Liver (tissue), 9 donors: ENCODE data around the gene RAMP3. TPM values are rescaled to one million over a fixed set of nuclear protein-coding genes. Genes with fewer than 3 reads are reported as not detected.
"Not testable (repeated sequence)": the region's sequence is repeated elsewhere in the genome, so short reads cannot be mapped to it uniquely, and the experiment has no call there.

ENCODE experiments used
- DNase-seq: peaks from one replicate; pipeline ENCODE4 v3.0.0-alpha.2; 2017; ENCODE audit warnings: low spot score
- H3K27ac ChIP-seq, 2 donors: one replicate each; pipeline ENCODE4 v1.7.0; 2013; ENCODE audit warnings: inconsistent platforms in 2 of 2, low read length in 2 of 2, control low read depth in 1 of 2, low read depth in 1 of 2, mild to moderate bottlenecking in 1 of 2
- H3K27me3 ChIP-seq, 4 donors: one replicate each; pipeline versions ENCODE4 v1.6.1 to v1.7.0; 2013; ENCODE audit warnings: low read length in 3 of 4, inconsistent platforms in 1 of 4, mild to moderate bottlenecking in 1 of 4, moderate library complexity in 1 of 4; ENCODE audit not compliant: control insufficient read depth in 4 of 4, insufficient read depth in 4 of 4
- H3K36me3 ChIP-seq, 4 donors: one replicate each; pipeline versions ENCODE4 v1.6.1 to v1.7.0; 2013; ENCODE audit warnings: low read length in 3 of 4, mild to moderate bottlenecking in 3 of 4, low read depth in 1 of 4, moderate library complexity in 1 of 4; ENCODE audit not compliant: control insufficient read depth in 4 of 4, insufficient read depth in 3 of 4
- H3K4me1 ChIP-seq, 4 donors: one replicate each; pipeline versions ENCODE4 v1.6.1 to v1.7.0; 2013; ENCODE audit warnings: low read length in 3 of 4, mild to moderate bottlenecking in 3 of 4, moderate library complexity in 1 of 4; ENCODE audit not compliant: control insufficient read depth in 4 of 4, insufficient read depth in 4 of 4
- H3K4me3 ChIP-seq, 3 donors: one replicate each; pipeline versions ENCODE4 v1.6.1 to v1.7.0; 2013; ENCODE audit warnings: low read length in 3 of 3, control low read depth in 1 of 3, low read depth in 1 of 3, mild to moderate bottlenecking in 1 of 3
- H3K9ac ChIP-seq, 2 donors: one replicate each; pipeline ENCODE4 v1.7.0; 2013; ENCODE audit warnings: low read length in 2 of 2, mild to moderate bottlenecking in 2 of 2, moderate library complexity in 2 of 2, control low read depth in 1 of 2, low read depth in 1 of 2
- H3K9me3 ChIP-seq, 4 donors: one replicate each; pipeline versions ENCODE4 v1.6.1 to v1.7.0; 2013; ENCODE audit warnings: low read length in 3 of 4; ENCODE audit not compliant: control insufficient read depth in 4 of 4
- ATF3 ChIP-seq: IDR thresholded peaks from 2 replicates; pipeline ENCODE4 v1.6.1; 2016; ENCODE audit warnings: antibody characterized with exemption
- CTCF ChIP-seq: fragments of 150-350 bp; IDR thresholded peaks from 2 replicates; pipeline ENCODE4 v1.5.1; 2017; ENCODE audit warnings: improper control_type of control experiment, low read depth, low read length; ENCODE audit not compliant: missing input control
- FOXA2 ChIP-seq: IDR thresholded peaks from 2 replicates; pipeline ENCODE4 v1.6.1; 2016; ENCODE audit warnings: antibody characterized with exemption
- HNF4G ChIP-seq: IDR thresholded peaks from 2 replicates; pipeline ENCODE4 v1.6.1; 2016; ENCODE audit warnings: antibody characterized with exemption
- JUND ChIP-seq, 2 donors: IDR thresholded peaks; 2 replicates each; pipeline ENCODE4 v1.6.1; 2016; ENCODE audit warnings: antibody characterized with exemption in 2 of 2
- MAX ChIP-seq: IDR thresholded peaks from 2 replicates; pipeline ENCODE4 v1.6.1; 2016; ENCODE audit warnings: antibody characterized with exemption
- NR2F2 ChIP-seq: IDR thresholded peaks from 2 replicates; pipeline ENCODE4 v1.6.1; 2016; ENCODE audit warnings: antibody characterized with exemption
- RAD21 ChIP-seq, 2 donors: IDR thresholded peaks; 2 replicates each; pipeline ENCODE4 v1.6.1; 2016; ENCODE audit warnings: antibody characterized with exemption in 2 of 2, mild to moderate bottlenecking in 2 of 2
- RXRA ChIP-seq, 2 donors: IDR thresholded peaks; 2 replicates each; pipeline ENCODE4 v1.6.1; 2017 to 2018; ENCODE audit warnings: antibody characterized with exemption in 2 of 2, mild to moderate bottlenecking in 1 of 2
- TAF1 ChIP-seq: conservative IDR thresholded peaks from 2 replicates; pipeline ENCODE4 v1.6.1; 2016; ENCODE audit warnings: antibody characterized with exemption, mild to moderate bottlenecking
- YY1 ChIP-seq: IDR thresholded peaks from 2 replicates; pipeline ENCODE4 v1.6.1; 2016; ENCODE audit warnings: antibody characterized with exemption, mild to moderate bottlenecking
- ZBTB33 ChIP-seq: IDR thresholded peaks from 2 replicates; pipeline ENCODE4 v1.6.1; 2016; ENCODE audit warnings: antibody characterized with exemption
- WGBS: extraction: QIAGEN DNeasy Blood & Tissue Kit; methylation state at CpG from one replicate; pipeline ENCODE4 v1.1.7; 2013; 5-methylcytosine and 5-hydroxymethylcytosine counted together
- polyA plus RNA-seq, 2 donors: library from polyadenylated mRNA; stranded (reverse) in 1 of 2; unstranded in 1 of 2; fragments of 200-250 nt in 1 of 2; fragments of >200 nt in 1 of 2; fragmentation: Nextera tagmentation in 1 of 2; extraction: Ambion mirVana in 1 of 2; gene quantifications; one replicate each; pipeline versions ENCODE4 v1.2.1 to v1.2.3, GENCODE V29; 2013 to 2015
- total RNA-seq, 2 donors: library from RNA; depleted of rRNA; stranded (reverse); fragments of >200 nt; gene quantifications; one replicate each; pipeline ENCODE4 v1.2.3, GENCODE V29; 2014
- donor health status: healthy.
- donor health status: healthy.
- donor health status: healthy.
- donor health status: healthy.
- donor health status: healthy.

The RAMP3 gene
- total and polyA plus RNA-seq, 4 donors, result 2.3 to 30.0 (median 22.2) TPM

- Histone ChIP-seq H3K27ac (no peak overlapping the region), H3K9ac (no peak overlapping the region), H3K9me3 (no peaks in the 10 kb centered on the region), H3K27me3 (peaks cover 0 to 4% (median under 1%) of the 10 kb centered on the region in 4 donors), H3K4me1 (no peaks in the 10 kb centered on the region), H3K36me3 (no peaks in the 10 kb centered on the region), H3K4me3 (no peak overlapping the region)
- WGBS, result 68% methylated on average over 3 of the region's 3 CpGs
- no peak for DNase-seq
- no peak for TF ChIP-seq RAD21 (IDR thresholded peaks at IDR 0.05)
- TF ChIP-seq ZBTB33, result no peak
- no peak for TF ChIP-seq YY1
- TF ChIP-seq RXRA (IDR thresholded peaks at IDR 0.05), result no peak
Measured at GRCh38 chr7:45151967-45152366, 5.6 kb upstream of the RAMP3 start.

GRCh38 chr7:45153233-45153632, 4.4 kb upstream of the RAMP3 start:
- Histone ChIP-seq H3K9me3 (no peaks in the 10 kb centered on the region), H3K27me3 (peaks cover 0 to 5% (median 0%) of the 10 kb centered on the region in 4 donors), H3K36me3 (no peaks in the 10 kb centered on the region), H3K9ac (no peak overlapping the region), H3K27ac (no peak overlapping the region), H3K4me1 (no peaks in the 10 kb centered on the region), H3K4me3 (no peak overlapping the region)
- 61% methylated on average over 3 of the region's 3 CpGs for WGBS
- DNase-seq, result no peak
- no peak for TF ChIP-seq RAD21 (IDR thresholded peaks at IDR 0.05)
- no peak for TF ChIP-seq TAF1
- TF ChIP-seq ATF3, result no peak
- no peak for TF ChIP-seq MAX
- TF ChIP-seq YY1, result no peak
- no peak for TF ChIP-seq CTCF
- TF ChIP-seq HNF4G, result no peak
- no peak for TF ChIP-seq JUND (IDR thresholded peaks at IDR 0.05)
- TF ChIP-seq FOXA2, result no peak
- no peak for TF ChIP-seq NR2F2

GRCh38 chr7:45153861-45154260, 3.7 kb upstream of the RAMP3 start:
- not testable (repeated sequence) for H3K4me3 ChIP-seq, H3K36me3 ChIP-seq, H3K27me3 ChIP-seq, DNase-seq, H3K9ac ChIP-seq, H3K27ac ChIP-seq, H3K4me1 ChIP-seq, H3K9me3 ChIP-seq
- WGBS, result 89% methylated on average over 8 of the region's 8 CpGs
